NT2/D1 (cell line): ENCODE measurements around the gene CLEC9A.

Experiments used
- SUZ12 ChIP-seq: IDR thresholded peaks from 2 replicates; pipeline ENCODE4 v1.6.1; 2011; ENCODE audit not compliant: insufficient read length, insufficient read depth; ENCODE audit errors: extremely low read depth
- YY1 ChIP-seq: IDR thresholded peaks from 2 replicates; pipeline ENCODE4 v1.6.1; 2011; ENCODE audit not compliant: insufficient read length, insufficient read depth

DNA sequence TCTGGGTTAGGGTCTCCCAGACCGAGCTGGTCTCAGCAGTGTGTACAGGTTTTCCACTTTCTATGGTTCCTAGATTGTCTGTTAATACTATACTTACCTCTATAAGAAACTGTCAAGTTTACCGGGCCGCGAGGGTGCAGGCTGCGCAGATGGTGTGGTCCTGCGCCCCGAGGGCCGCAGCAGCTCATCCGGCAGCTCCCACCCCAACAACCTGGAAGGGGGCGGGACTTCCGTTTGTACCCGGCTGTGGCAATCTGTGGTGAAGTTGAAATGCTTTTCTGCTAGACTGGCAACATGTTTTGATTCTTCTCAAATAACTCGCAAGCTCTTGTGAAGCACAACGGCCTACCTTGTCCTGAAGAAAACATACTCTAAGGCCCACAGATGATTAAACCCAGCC is at the start of gene CLEC9A:
- TF ChIP-seq YY1 (no peak), SUZ12 (no peak)
